ENCODE measurements around the gene POP4.

Gene POP4

GRCh38 chr19:29562299-29563297 is 43.5 kb upstream of the POP4 start:
- H3K4me3 ChIP-seq (ENCODE audit: low read depth, low read length) = no peak overlapping the region
- H3K36me3 ChIP-seq = no peaks in the 10 kb centered on the region
- H3K9me3 ChIP-seq = no peaks in the 10 kb centered on the region
- no peak for DNase-seq
- H3K4me1 ChIP-seq = no peaks in the 10 kb centered on the region
- TF ChIP-seq, protein P1, sequence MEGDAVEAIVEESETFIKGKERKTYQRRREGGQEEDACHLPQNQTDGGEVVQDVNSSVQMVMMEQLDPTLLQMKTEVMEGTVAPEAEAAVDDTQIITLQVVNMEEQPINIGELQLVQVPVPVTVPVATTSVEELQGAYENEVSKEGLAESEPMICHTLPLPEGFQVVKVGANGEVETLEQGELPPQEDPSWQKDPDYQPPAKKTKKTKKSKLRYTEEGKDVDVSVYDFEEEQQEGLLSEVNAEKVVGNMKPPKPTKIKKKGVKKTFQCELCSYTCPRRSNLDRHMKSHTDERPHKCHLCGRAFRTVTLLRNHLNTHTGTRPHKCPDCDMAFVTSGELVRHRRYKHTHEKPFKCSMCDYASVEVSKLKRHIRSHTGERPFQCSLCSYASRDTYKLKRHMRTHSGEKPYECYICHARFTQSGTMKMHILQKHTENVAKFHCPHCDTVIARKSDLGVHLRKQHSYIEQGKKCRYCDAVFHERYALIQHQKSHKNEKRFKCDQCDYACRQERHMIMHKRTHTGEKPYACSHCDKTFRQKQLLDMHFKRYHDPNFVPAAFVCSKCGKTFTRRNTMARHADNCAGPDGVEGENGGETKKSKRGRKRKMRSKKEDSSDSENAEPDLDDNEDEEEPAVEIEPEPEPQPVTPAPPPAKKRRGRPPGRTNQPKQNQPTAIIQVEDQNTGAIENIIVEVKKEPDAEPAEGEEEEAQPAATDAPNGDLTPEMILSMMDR (IDR thresholded peaks at IDR 0.05; ENCODE audit: low read depth, low read length) = no peak
- H3K27me3 ChIP-seq = no peaks in the 10 kb centered on the region

DNA sequence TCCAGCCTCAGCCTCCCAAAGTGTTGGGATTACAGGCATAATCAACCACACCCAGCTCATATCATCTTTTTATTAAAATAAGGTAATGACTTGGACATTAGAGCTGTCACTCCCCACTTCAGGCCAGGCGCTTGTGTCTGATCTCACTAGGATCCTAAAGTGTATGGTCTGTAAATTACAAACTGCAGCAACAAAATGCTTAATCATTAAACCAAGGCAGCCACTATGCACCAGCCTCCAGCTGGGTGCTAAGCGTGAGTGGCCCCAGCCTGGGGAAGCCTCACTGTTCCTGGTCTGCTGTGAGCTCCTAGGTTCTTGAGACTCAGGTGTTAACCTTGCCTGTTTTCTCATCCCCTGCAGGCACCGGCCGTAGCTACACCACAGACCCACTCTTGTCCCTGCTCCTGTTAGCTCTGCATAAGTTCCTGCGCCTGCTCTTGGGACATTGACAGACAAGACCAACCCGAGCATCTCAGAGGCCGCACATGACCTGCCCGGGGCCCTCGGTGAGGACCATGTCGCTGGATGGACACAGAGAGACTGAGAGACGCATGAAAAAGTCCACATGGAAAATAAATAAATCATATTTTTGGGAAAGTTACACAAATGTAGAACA is 42.5 kb upstream of the POP4 start:
- Histone ChIP-seq H3K9me3 (no peaks in the 10 kb centered on the region), H3K4me3 (ENCODE audit: low read depth, low read length) (no peak overlapping the region), H3K36me3 (no peaks in the 10 kb centered on the region), H3K4me1 (no peaks in the 10 kb centered on the region), H3K27me3 (no peaks in the 10 kb centered on the region; the same call in 1 of the 2 replicates)
- DNase-seq = no peak
- TF ChIP-seq, protein P1 (IDR thresholded peaks at IDR 0.05; ENCODE audit: low read depth, low read length) = no peak

DNA sequence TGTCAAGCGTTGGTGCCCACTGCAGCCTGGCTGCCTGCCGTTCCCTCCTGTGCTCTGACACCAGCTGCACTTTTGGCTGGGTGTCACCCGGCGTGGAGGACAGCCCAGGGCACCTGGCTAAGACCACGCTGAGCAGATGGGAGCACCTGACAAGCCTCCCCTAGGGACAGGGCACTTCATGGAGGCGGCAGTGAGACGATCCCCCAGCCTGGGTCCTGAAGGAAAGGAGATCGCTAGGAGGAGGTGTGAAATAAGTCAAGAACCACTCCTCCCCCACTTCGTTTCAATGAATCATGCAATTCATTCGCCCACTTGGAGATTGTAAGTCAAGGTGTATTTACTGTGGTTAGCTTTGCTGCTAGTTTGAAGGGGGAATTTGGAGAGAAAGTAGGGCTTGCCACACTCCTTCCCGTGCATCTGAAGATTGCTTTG is 41.5 kb upstream of the POP4 start:
- no peak for DNase-seq
- Histone ChIP-seq H3K9me3 (no peaks in the 10 kb centered on the region), H3K4me3 (ENCODE audit: low read depth, low read length) (no peak overlapping the region), H3K27me3 (no peaks in the 10 kb centered on the region; the same call in 1 of the 2 replicates), H3K36me3 (no peaks in the 10 kb centered on the region), H3K4me1 (no peaks in the 10 kb centered on the region)
- TF ChIP-seq, protein P1 (IDR thresholded peaks at IDR 0.05; ENCODE audit: low read depth, low read length) = no peak

- DNase-seq = no peak
- Histone ChIP-seq H3K27me3 (no peaks in the 10 kb centered on the region; the same call in 1 of the 2 replicates), H3K4me1 (no peaks in the 10 kb centered on the region), H3K9me3 (no peaks in the 10 kb centered on the region), H3K36me3 (no peaks in the 10 kb centered on the region), H3K4me3 (ENCODE audit: low read depth, low read length) (no peak overlapping the region)
- TF ChIP-seq, protein P1 (IDR thresholded peaks at IDR 0.05; ENCODE audit: low read depth, low read length) = no peak
Observed at GRCh38 chr19:29565171-29565570, 40.9 kb upstream of the POP4 start.

DNA sequence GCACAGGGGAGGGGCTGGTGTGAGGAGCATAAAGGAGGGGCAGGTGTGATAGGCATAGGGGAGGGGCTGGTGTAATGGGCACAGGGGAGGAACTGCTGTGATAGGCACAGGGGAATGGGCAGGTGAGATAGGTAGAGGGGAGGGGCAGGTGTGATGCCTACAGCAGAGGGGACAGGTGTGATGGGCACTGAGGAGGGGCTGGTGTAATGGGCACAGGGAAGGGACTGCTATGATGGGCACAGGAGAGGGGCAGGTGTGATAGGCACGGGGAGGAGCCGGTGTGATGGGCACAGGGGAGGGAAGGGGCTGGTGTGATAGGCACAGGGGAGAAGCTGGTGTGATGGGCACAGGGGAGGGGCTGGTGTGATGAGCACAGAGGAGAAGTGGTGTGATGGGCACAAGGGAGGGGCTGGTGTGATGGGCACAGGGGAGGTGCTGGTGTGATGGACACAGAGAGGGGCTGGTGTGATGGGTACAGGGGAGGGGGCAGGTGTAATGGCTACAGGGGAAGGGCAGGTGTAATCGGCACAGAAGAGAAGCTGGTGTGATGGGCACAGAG is 39.5 kb upstream of the POP4 start:
- Histone ChIP-seq H3K27me3 (no peaks in the 10 kb centered on the region; the same call in none of the 2 replicates), H3K4me3 (ENCODE audit: low read depth, low read length) (no peak overlapping the region), H3K9me3 (no peaks in the 10 kb centered on the region), H3K36me3 (no peaks in the 10 kb centered on the region), H3K4me1 (no peaks in the 10 kb centered on the region)
- TF ChIP-seq, protein P1 (IDR thresholded peaks at IDR 0.05; ENCODE audit: low read depth, low read length) = no peak
- no peak for DNase-seq
